ENCODE data around the gene PAQR4. TPM values are rescaled to one million over a fixed set of nuclear protein-coding genes. Genes with fewer than 3 reads are reported as not detected.

Gene PAQR4
- total and polyA plus RNA-seq, 2 experiments from 2014 or later: 4.5 to 8.3 TPM

DNA sequence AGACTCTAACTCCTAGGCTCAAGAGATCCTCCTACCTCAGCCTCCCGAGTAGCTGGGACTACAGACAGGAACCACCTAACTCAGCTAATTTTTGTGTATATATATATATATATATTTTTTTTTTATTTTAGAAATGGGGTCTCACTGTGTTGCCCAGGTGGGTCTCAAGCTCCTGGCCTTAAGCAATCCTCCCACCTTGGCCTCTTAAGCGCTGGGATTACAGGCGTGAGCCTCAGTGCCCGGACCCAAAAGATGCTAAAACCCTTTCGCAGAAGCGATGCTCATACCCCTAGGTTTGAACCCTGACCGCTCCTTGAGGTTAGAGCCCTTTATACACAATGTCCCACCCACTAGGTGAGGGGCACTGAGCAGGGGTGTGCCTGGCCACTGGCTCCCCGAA lies 41.4 kb downstream of the PAQR4 start:
- no peaks in the 10 kb centered on the region for H3K36me3 ChIP-seq (replicated peaks; ENCODE audit: insufficient read depth, low read depth)
- WGBS (ENCODE audit: low lambda C conversion rate, missing lambda C conversion rate): 82% methylated on average over 8 of the region's 8 CpGs
- no peak overlapping the region for H3K4me3 ChIP-seq
- no peak overlapping the region for H2AFZ ChIP-seq
- peak overlapping the region; percentile 97 for H3K27ac ChIP-seq
- no peak for TF ChIP-seq EZH2 (IDR thresholded peaks at IDR 0.05; ENCODE audit: borderline replicate concordance)
- no peak for TF ChIP-seq EZH2phosphoT487 (IDR thresholded peaks at IDR 0.05; ENCODE audit: low read depth, severe bottlenecking, unreplicated experiment)
- TF ChIP-seq, protein P1, sequence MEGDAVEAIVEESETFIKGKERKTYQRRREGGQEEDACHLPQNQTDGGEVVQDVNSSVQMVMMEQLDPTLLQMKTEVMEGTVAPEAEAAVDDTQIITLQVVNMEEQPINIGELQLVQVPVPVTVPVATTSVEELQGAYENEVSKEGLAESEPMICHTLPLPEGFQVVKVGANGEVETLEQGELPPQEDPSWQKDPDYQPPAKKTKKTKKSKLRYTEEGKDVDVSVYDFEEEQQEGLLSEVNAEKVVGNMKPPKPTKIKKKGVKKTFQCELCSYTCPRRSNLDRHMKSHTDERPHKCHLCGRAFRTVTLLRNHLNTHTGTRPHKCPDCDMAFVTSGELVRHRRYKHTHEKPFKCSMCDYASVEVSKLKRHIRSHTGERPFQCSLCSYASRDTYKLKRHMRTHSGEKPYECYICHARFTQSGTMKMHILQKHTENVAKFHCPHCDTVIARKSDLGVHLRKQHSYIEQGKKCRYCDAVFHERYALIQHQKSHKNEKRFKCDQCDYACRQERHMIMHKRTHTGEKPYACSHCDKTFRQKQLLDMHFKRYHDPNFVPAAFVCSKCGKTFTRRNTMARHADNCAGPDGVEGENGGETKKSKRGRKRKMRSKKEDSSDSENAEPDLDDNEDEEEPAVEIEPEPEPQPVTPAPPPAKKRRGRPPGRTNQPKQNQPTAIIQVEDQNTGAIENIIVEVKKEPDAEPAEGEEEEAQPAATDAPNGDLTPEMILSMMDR (IDR thresholded peaks at IDR 0.05; ENCODE audit: poor library complexity): no peak
- H3K4me1 ChIP-seq (ENCODE audit: insufficient read depth): peaks cover 62% of the 10 kb centered on the region
- H3K79me2 ChIP-seq: no peaks in the 10 kb centered on the region
- DNase-seq (ENCODE audit: low spot score): no peak
- peak overlapping the region; percentile 83 for H3K4me2 ChIP-seq
- no peaks in the 10 kb centered on the region for H3K9me2 ChIP-seq (replicated peaks; ENCODE audit: insufficient read depth)
- H3K27me3 ChIP-seq: peaks cover 7% of the 10 kb centered on the region
- H4K20me1 ChIP-seq (ENCODE audit: insufficient read depth, poor library complexity, severe bottlenecking): no peaks in the 10 kb centered on the region
- H3K9me3 ChIP-seq (ENCODE audit: low read depth): no peaks in the 10 kb centered on the region

DNA sequence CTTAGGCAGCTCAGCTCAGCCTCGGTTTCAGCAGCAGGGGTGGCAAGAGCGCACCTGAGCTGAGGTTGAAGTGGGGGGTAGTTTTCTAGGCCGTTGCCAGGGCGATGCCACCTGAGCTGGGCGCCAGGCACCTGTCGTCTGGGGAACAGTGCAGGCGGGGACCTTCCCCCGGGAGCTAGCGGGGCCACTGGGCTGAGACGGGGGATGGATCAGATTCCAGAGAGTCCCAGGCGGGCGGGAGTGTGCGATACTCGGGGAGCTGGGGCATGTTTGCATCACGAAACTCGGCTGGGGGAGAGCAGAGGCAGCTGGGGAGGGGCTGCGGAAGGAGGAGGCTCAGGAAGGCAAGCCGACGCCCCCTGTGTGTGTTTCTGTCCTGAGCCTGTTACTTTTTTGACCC lies 43.1 kb downstream of the PAQR4 start:
- H3K9me3 ChIP-seq (ENCODE audit: low read depth): no peaks in the 10 kb centered on the region
- H3K27me3 ChIP-seq: peaks cover 7% of the 10 kb centered on the region
- H2AFZ ChIP-seq: no peak overlapping the region
- H3K27ac ChIP-seq: peak overlapping the region; percentile 97
- peaks cover 10% of the 10 kb centered on the region for H3K79me2 ChIP-seq
- TF ChIP-seq EZH2 (IDR thresholded peaks at IDR 0.05; ENCODE audit: borderline replicate concordance): no peak
- TF ChIP-seq EZH2phosphoT487 (IDR thresholded peaks at IDR 0.05; ENCODE audit: low read depth, severe bottlenecking, unreplicated experiment): no peak
- TF ChIP-seq, protein P1 (IDR thresholded peaks at IDR 0.05; ENCODE audit: poor library complexity): no peak
- no peaks in the 10 kb centered on the region for H3K9me2 ChIP-seq (replicated peaks; ENCODE audit: insufficient read depth)
- no peak overlapping the region for H3K4me3 ChIP-seq
- WGBS (ENCODE audit: low lambda C conversion rate, missing lambda C conversion rate): 34% methylated on average over 15 of the region's 19 CpGs
- no peaks in the 10 kb centered on the region for H3K36me3 ChIP-seq (replicated peaks; ENCODE audit: insufficient read depth, low read depth)
- H4K20me1 ChIP-seq (ENCODE audit: insufficient read depth, poor library complexity, severe bottlenecking): peaks cover 6% of the 10 kb centered on the region
- H3K4me1 ChIP-seq (ENCODE audit: insufficient read depth): peaks cover 52% of the 10 kb centered on the region
- peak; percentile 61 for DNase-seq (ENCODE audit: low spot score)
- H3K4me2 ChIP-seq: peak overlapping the region; percentile 66

DNA sequence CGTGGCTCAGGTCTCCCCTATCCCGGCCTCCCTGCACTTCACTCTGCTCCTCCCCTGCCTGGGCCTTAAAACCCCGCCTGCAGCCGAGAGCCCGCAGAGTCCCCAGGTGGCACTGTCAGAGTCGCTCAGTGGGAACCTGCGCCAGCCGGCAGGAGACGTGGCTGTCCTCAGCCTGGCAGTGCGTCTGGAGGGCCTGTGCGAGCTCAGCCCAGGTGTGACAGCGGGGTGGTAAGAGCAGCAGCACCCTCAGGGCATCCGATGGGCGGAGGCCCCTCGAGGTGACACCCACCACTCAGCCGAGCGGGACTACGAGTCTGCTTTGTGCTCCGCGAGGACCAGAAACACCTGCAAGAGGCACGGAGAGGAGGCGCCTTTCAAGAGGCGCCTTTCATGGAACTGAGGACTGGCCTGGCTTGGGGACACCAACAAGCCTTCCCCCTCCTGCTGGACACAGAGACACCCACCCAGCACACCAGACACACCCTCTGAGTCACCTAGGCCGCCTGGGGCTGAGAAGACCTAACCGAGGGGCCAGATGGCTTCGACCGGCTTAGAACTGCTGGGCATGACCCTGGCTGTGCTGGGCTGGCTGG lies 43.8 kb downstream of the PAQR4 start, which contains the start of gene CLDN9:
Gene CLDN9, plus strand, starts transcription at position 96 of the 593 bp plus-strand sequence. Its CDS starts 440 bp downstream, at position 536.
- Histone ChIP-seq H3K27me3 (peaks cover 7% of the 10 kb centered on the region), H3K9me3 (ENCODE audit: low read depth) (no peaks in the 10 kb centered on the region), H3K4me3 (no peak within 1 kb of the TSS), H3K9me2 (replicated peaks; ENCODE audit: insufficient read depth) (no peaks in the 10 kb centered on the region), H4K20me1 (ENCODE audit: insufficient read depth, poor library complexity, severe bottlenecking) (peaks cover 6% of the 10 kb centered on the region), H3K4me2 (peak within 1 kb of the TSS; percentile 66), H2AFZ (no peak within 1 kb of the TSS), H3K36me3 (replicated peaks; ENCODE audit: insufficient read depth, low read depth) (no peaks in the 10 kb centered on the region), H3K4me1 (ENCODE audit: insufficient read depth) (peaks cover 46% of the 10 kb centered on the region), H3K27ac (peak within 1 kb of the TSS; percentile 97), H3K79me2 (peaks cover 14% of the 10 kb centered on the region)
- 28% methylated on average over 27 of the region's 27 CpGs for WGBS (ENCODE audit: low lambda C conversion rate, missing lambda C conversion rate)
- peak; percentile 64 for DNase-seq (ENCODE audit: low spot score)
- TF ChIP-seq, protein P1 (IDR thresholded peaks at IDR 0.05; ENCODE audit: poor library complexity): no peak
- peak; percentile 39 for TF ChIP-seq EZH2 (IDR thresholded peaks at IDR 0.05; ENCODE audit: borderline replicate concordance)
